ENCODE data around the gene OR2M2.

- TF ChIP-seq GLIS3 (CRISPR knock-in tag; IDR thresholded peaks at IDR 0.05) (no peak), CSRNP3 (CRISPR knock-in tag; IDR thresholded peaks at IDR 0.05) (no peak), ZNF8 (CRISPR knock-in tag; IDR thresholded peaks at IDR 0.05) (no peak), CREB5 (CRISPR knock-in tag; IDR thresholded peaks at IDR 0.05; ENCODE audit: low read depth) (no peak), ZNF70 (CRISPR knock-in tag; IDR thresholded peaks at IDR 0.05) (no peak), BACH2 (CRISPR knock-in tag; IDR thresholded peaks at IDR 0.05; ENCODE audit: borderline replicate concordance) (no peak), PATZ1 (CRISPR knock-in tag; IDR thresholded peaks at IDR 0.05; ENCODE audit: borderline replicate concordance) (no peak), ZFP3 (CRISPR knock-in tag; IDR thresholded peaks at IDR 0.05) (no peak), ZNF565 (CRISPR knock-in tag; conservative IDR thresholded peaks at IDR 0.05; ENCODE audit: low read depth) (no peak), ZFP30 (CRISPR knock-in tag; IDR thresholded peaks at IDR 0.05) (no peak), OSR1 (CRISPR knock-in tag; IDR thresholded peaks at IDR 0.05) (no peak), ARNTL (CRISPR knock-in tag; IDR thresholded peaks at IDR 0.05; ENCODE audit: borderline replicate concordance, low read depth) (no peak)
These were observed 47.0 kb upstream of the OR2M2 start for GRCh38 chr1:248127653-248128052.

Data from SK-N-SH treated with all-trans-retinoic acid at 6 μM for 48 hours (cell line).